ENCODE measurements around the gene HOMER1.

DNA sequence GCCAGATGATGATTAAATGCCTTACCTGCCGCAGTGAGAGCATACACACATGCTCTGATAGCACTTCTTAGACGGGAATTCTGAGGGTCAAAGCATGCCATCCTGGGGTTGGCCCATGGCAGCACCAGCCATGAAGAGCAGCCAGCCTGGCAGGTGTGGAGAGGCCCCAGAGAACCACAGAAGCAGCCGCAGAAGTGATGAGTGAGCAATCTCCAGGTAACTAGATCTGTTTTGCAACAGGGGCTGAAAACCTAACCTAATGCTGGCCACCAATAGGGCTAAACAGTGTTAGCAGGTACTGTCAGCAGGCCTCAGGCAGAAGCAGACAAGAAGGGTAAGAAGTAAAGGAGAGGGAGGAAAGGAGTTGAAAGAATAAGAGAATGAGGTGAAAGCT, 33.5 kb upstream of the HOMER1 start:
- TF ChIP-seq POLR2A (IDR thresholded peaks at IDR 0.05): no peak
- TF ChIP-seq CTCF (IDR thresholded peaks at IDR 0.05): no peak
- TF ChIP-seq EP300 (IDR thresholded peaks at IDR 0.05; ENCODE audit: low read depth): no peak

All from transverse colon (tissue), 3 donors.